SK-N-SH treated with all-trans-retinoic acid at 6 μM for 48 hours (cell line): ENCODE measurements around the gene CLCF1.
A peak's percentile ranks its signal among the peaks of the same experiment; 100 is the strongest.

Experiments
- ATAC-seq: fragments of 200-7000 bp; cut with Tn5 transposase; 3 replicates; pipeline ENCODE4 v1.9.1; 2020; ENCODE audit warnings: mild to moderate bottlenecking, moderate library complexity
- ARNTL ChIP-seq: fragments of 450-650 bp; formaldehyde crosslinking; IDR thresholded peaks from 2 replicates; pipeline ENCODE4 v1.5.0; 2020; ENCODE audit warnings: low read depth, mild to moderate bottlenecking, moderate library complexity, borderline replicate concordance
- BACH2 ChIP-seq: fragments of 250-450 bp; sonication (Bioruptor Pico); IDR thresholded peaks from 2 replicates; pipeline ENCODE4 v1.9.0; 2021; ENCODE audit warnings: mild to moderate bottlenecking, borderline replicate concordance
- ESRRG ChIP-seq: fragments of 250-450 bp; sonication (Bioruptor Pico); IDR thresholded peaks from 2 replicates; pipeline ENCODE4 v1.6.1; 2021; ENCODE audit warnings: mild to moderate bottlenecking
- GLIS3 ChIP-seq: fragments of 250-450 bp; sonication (Bioruptor Pico); IDR thresholded peaks from 2 replicates; pipeline ENCODE4 v1.5.0; 2020; ENCODE audit warnings: mild to moderate bottlenecking, moderate library complexity
- ISL1 ChIP-seq: fragments of 250-450 bp; sonication (Bioruptor Pico); IDR thresholded peaks from 2 replicates; pipeline ENCODE4 v2.1.2; 2022; ENCODE audit warnings: mild to moderate bottlenecking, moderate library complexity
- OSR1 ChIP-seq: fragments of 250-450 bp; sonication (Bioruptor Pico); IDR thresholded peaks from 2 replicates; pipeline ENCODE4 v1.8.0; 2022; ENCODE audit warnings: moderate library complexity, mild to moderate bottlenecking, inconsistent platforms
- PPARA ChIP-seq: fragments of 250-450 bp; sonication (Bioruptor Pico); IDR thresholded peaks from 2 replicates; pipeline ENCODE4 v1.5.0; 2020; ENCODE audit warnings: mild to moderate bottlenecking, borderline replicate concordance
- SNAI2 ChIP-seq: fragments of 250-450 bp; sonication (Bioruptor Pico); IDR thresholded peaks from 2 replicates; pipeline ENCODE4 v1.5.0; 2020; ENCODE audit warnings: mild to moderate bottlenecking, moderate library complexity
- TCF4 ChIP-seq: fragments of 250-450 bp; sonication (Bioruptor Pico); IDR thresholded peaks from 2 replicates; pipeline ENCODE4 v1.8.0; 2021; ENCODE audit warnings: mild to moderate bottlenecking, moderate library complexity, borderline replicate concordance
- TOX ChIP-seq: fragments of 250-450 bp; sonication (Bioruptor Pico); IDR thresholded peaks from 2 replicates; pipeline ENCODE4 v1.8.0; 2021; ENCODE audit warnings: mild to moderate bottlenecking, moderate library complexity, borderline replicate concordance
- ZFP3 ChIP-seq: fragments of 250-450 bp; sonication (Bioruptor Pico); IDR thresholded peaks from 2 replicates; pipeline ENCODE4 v1.5.0; 2020; ENCODE audit warnings: mild to moderate bottlenecking, moderate library complexity
- ZFP30 ChIP-seq: fragments of 450-650 bp; formaldehyde crosslinking; IDR thresholded peaks from 2 replicates; pipeline ENCODE4 v1.5.0; 2022; ENCODE audit warnings: mild to moderate bottlenecking, moderate library complexity
- ZNF565 ChIP-seq: fragments of 450-650 bp; formaldehyde crosslinking; conservative IDR thresholded peaks from 2 replicates; pipeline ENCODE4 v1.5.0; 2020; ENCODE audit warnings: low read depth, mild to moderate bottlenecking, moderate library complexity
- ZNF70 ChIP-seq: fragments of 450-650 bp; formaldehyde crosslinking; IDR thresholded peaks from 2 replicates; pipeline ENCODE4 v1.5.0; 2020; ENCODE audit warnings: mild to moderate bottlenecking, moderate library complexity
- ZNF8 ChIP-seq: fragments of 450-650 bp; formaldehyde crosslinking; IDR thresholded peaks from 2 replicates; pipeline ENCODE4 v1.5.0; 2020; ENCODE audit warnings: mild to moderate bottlenecking, moderate library complexity
- TF ChIP-seq, protein P1 (sequence below): fragments of 250-450 bp; sonication (Bioruptor Pico); IDR thresholded peaks from 2 replicates; pipeline ENCODE4 v1.5.1; 2020; ENCODE audit warnings: low read depth, mild to moderate bottlenecking, moderate library complexity
- TF ChIP-seq, protein P2 (sequence below): fragments of 250-450 bp; sonication (Bioruptor Pico); IDR thresholded peaks from 2 replicates; pipeline ENCODE4 v1.5.1; 2021; ENCODE audit warnings: mild to moderate bottlenecking, moderate library complexity
- TF ChIP-seq, protein P3 (sequence below): fragments of 250-450 bp; sonication (Bioruptor Pico); IDR thresholded peaks from 2 replicates; pipeline ENCODE4 v1.8.0; 2021; ENCODE audit warnings: low read depth, mild to moderate bottlenecking, moderate library complexity, borderline replicate concordance

CLCF1 gene

DNA sequence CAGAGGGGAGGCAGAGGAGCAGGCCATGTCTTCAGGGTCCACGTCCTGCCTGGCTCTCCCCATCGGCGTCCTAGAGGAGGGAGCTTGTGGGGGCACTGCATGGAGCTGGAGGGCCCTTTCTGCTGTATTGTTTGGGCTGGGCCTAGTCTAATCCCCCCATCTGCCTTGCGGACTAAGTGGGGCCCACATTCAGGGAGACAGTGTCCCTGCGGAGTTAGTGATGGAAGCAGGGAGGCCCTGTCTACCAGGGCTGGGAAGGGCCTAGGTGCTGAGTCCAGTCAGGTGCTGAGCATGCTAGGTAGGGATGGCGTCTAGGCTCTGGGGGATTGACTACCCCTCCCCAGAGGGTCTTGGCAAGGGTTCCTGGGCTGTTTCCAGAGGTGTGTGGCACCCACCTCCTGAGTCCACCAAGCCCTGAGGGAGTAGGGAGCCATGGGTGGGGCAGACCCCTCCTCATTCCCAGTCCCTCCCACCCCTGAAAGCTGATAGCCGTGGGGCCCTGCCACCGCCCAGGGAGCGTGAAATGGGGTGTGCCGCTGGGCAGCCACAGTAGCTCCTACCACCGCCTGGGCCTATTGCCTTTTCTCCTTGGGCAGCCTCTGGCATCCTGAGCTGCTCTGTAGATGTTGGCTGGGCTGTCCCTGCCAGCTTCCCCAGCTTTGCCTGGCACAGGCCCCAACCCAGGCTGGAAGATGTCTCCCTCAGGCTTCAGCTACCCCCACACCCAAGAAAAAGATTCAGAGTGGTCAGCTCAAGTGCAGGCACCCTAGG, 18.2 kb downstream of the CLCF1 start (continued):
- TF ChIP-seq TCF4 = no peak
- no peak for TF ChIP-seq PPARA (CRISPR knock-in tag)
- no peak for TF ChIP-seq ZNF70 (CRISPR knock-in tag)
- no peak for TF ChIP-seq ZFP30 (CRISPR knock-in tag)
- no peak for TF ChIP-seq ZFP3 (CRISPR knock-in tag)
- TF ChIP-seq ARNTL (CRISPR knock-in tag) = no peak
- TF ChIP-seq TOX (CRISPR knock-in tag) = no peak
- TF ChIP-seq ZNF565 (CRISPR knock-in tag) = no peak
- TF ChIP-seq BACH2 (CRISPR knock-in tag) = no peak
- TF ChIP-seq, all 23 proteins: peak for 0

DNA sequence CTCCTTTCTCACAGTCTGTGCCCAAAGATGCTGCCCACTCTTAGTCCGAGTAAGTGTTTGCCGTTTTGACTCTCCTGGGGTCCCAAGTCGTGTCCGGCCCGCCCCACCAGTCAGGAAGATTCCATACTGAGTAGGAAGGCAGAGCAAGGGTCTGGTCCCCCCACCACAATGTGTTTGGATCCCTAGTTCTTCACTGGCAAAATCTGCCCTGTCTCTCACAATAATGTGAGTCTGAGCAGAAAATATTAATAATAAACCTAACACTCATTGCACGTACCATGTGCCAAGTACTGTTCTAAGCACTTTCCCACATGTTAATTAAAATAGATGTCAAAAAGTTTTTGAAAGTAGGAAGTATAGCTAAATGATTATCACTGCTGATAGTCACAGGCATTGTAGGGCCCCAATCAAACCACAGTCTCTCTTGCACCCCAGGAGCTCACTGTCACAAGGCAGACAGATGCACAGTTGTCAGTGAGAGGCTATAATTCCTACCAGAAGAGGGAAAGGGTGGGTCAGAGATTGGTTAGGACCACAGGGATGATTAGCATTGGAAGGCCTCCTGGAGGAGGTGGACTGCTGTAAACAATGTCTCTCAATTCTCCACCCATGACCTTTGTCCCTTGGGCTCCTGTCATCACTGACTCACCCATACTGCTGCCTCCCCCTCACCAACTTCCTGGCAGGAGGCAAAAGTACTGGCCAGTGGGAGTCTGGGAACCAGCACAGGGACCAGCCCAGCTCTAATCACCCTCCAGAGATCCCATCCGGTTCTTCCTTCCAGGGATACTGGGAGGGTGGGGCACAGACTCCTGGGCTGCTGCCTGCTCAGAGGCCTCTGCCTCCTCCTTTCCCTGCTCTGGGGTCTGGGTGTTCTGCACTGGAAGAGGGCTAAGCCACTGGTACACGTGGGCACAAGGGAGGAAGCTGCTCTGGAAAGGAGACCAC, 19.0 kb downstream of the CLCF1 start:
- peak; percentile 16; the same call in 2 of the 3 replicates for ATAC-seq
- TF ChIP-seq, protein P1, sequence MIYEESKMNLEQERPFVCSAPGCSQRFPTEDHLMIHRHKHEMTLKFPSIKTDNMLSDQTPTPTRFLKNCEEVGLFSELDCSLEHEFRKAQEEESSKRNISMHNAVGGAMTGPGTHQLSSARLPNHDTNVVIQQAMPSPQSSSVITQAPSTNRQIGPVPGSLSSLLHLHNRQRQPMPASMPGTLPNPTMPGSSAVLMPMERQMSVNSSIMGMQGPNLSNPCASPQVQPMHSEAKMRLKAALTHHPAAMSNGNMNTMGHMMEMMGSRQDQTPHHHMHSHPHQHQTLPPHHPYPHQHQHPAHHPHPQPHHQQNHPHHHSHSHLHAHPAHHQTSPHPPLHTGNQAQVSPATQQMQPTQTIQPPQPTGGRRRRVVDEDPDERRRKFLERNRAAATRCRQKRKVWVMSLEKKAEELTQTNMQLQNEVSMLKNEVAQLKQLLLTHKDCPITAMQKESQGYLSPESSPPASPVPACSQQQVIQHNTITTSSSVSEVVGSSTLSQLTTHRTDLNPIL (CRISPR knock-in tag) = no peak
- TF ChIP-seq BACH2 (CRISPR knock-in tag) (no peak), ZNF8 (CRISPR knock-in tag) (no peak), TOX (CRISPR knock-in tag) (no peak), ZFP3 (CRISPR knock-in tag) (no peak), ZNF565 (CRISPR knock-in tag) (no peak), ISL1 (CRISPR knock-in tag) (no peak), OSR1 (CRISPR knock-in tag) (no peak), SNAI2 (CRISPR knock-in tag) (no peak), ESRRG (CRISPR knock-in tag) (no peak)
- TF ChIP-seq, protein P2, sequence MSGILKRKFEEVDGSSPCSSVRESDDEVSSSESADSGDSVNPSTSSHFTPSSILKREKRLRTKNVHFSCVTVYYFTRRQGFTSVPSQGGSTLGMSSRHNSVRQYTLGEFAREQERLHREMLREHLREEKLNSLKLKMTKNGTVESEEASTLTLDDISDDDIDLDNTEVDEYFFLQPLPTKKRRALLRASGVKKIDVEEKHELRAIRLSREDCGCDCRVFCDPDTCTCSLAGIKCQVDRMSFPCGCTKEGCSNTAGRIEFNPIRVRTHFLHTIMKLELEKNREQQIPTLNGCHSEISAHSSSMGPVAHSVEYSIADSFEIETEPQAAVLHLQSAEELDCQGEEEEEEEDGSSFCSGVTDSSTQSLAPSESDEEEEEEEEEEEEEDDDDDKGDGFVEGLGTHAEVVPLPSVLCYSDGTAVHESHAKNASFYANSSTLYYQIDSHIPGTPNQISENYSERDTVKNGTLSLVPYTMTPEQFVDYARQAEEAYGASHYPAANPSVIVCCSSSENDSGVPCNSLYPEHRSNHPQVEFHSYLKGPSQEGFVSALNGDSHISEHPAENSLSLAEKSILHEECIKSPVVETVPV = no peak
- TF ChIP-seq, protein P3, sequence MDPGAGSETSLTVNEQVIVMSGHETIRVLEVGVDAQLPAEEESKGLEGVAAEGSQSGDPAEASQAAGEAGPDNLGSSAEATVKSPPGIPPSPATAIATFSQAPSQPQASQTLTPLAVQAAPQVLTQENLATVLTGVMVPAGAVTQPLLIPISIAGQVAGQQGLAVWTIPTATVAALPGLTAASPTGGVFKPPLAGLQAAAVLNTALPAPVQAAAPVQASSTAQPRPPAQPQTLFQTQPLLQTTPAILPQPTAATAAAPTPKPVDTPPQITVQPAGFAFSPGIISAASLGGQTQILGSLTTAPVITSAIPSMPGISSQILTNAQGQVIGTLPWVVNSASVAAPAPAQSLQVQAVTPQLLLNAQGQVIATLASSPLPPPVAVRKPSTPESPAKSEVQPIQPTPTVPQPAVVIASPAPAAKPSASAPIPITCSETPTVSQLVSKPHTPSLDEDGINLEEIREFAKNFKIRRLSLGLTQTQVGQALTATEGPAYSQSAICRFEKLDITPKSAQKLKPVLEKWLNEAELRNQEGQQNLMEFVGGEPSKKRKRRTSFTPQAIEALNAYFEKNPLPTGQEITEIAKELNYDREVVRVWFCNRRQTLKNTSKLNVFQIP (CRISPR knock-in tag) = no peak

DNA sequence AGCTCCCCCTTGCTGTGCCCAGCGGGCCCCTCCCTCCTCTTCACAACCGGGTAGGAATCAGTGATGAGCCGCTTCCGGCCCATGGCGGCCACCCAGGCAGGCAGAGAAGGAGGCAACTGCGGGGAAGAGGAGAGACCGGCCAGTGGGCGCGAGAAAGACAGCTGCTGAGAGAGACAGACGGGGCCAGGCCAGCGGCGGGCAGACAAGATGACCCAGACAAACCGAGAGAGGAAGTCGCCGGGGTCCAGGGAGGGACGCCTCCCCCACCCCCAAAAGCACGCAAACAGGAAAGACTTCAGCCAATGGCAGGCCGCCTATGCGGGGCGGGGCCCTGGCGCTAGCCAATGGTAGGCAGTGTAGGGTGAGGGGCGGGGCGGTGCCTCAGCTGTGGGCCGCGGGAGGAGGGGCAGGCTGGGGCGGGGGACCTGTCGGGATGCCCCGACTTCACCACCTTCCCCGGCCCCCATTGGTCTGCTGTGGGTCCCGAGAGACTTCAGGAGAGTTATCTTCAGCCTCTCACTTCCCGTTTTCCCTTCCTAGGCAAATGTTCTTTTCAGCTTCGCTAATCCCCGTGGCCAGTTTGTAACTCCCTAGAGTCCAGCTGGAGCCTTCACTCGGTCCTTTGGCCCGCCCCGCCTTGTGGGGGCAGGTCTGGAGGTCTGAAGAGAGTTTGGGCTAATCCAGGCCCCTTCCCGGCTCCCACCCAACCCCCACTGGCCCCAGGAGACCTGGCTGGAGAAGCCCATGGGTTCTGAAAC, 19.9 kb downstream of the CLCF1 start, which contains the start of gene POLD4:
Gene POLD4 (minus strand): TSS at position 230 of the 758 bp plus-strand sequence. CDS start 147 bp downstream, at position 83.
- peak; percentile 86 for ATAC-seq
- 0 out of 2 replicates have a peak, but pooled peaks have one; percentile 27 for TF ChIP-seq GLIS3
- TF ChIP-seq ZNF70 (CRISPR knock-in tag) = no peak

DNA sequence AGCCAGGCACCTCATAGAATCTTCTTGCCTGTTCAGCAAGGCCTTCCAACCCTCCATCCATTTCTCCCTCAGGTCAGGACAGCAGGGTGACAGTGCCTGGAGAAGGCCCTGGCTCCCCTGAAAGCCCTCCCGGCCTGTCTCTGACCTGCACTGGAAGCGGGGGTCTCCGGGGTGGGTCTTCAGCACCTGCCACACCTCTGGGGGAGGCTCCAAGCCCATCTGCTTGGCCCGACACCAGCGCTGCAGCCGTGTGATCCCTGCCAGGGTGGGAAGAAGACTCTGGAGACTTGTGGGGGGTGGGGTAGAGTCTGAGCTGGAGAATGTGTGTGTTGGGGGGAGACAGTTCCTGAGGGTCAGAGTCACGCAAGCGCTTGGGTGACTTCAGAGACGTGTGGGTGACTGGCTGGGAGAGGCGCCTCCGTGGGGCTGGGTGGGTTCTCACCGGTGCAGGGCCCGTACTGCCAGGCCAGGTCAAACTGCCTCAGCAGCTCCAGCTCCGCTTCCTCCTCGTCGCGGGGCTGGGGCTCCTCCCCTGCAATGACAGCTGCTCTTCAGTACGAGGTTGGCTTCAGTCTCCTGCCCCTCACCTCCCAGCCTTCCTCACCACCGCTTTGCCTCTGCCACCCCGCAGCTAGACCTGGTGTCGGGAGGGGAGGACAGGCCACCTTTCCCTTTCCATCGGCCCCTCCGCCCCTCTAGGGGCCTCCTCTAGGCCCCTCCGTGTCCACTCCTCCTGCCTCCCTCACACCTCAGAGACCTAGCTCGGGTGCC, 20.7 kb downstream of the CLCF1 start:
- TF ChIP-seq ZFP30 (CRISPR knock-in tag) (no peak), TOX (CRISPR knock-in tag) (no peak), TCF4 (no peak)
- TF ChIP-seq, all 23 proteins: peak for 0
- no peak; the same call in 2 of the 3 replicates for ATAC-seq
